ENCODE data around the gene FAM124A. TPM values are rescaled to one million over a fixed set of nuclear protein-coding genes. Genes with fewer than 3 reads are reported as not detected.

The FAM124A gene
- total and polyA plus RNA-seq, 2 experiments from 2014 or later, result 37.7 to 109 TPM

GRCh38 chr13:51229731-51230130 lies 7.5 kb downstream of the FAM124A start:
- Histone ChIP-seq H3K36me3 (ENCODE audit: insufficient read depth) (peaks cover 25% of the 10 kb centered on the region), H2AFZ (no peak overlapping the region), H3K4me1 (ENCODE audit: insufficient read depth) (peaks cover 65% of the 10 kb centered on the region), H3K27ac (ENCODE audit: low read depth) (no peak overlapping the region), H3F3A (replicated peaks; ENCODE audit: low read depth) (peaks cover 7% of the 10 kb centered on the region), H3K4me3 (0 out of 2 replicates have a peak overlapping the region, but pooled peaks have one; percentile 1), H3K27me3 (ENCODE audit: insufficient read depth) (no peaks in the 10 kb centered on the region), H4K20me1 (replicated peaks; ENCODE audit: insufficient read depth) (peaks cover 43% of the 10 kb centered on the region), H3K79me2 (replicated peaks; ENCODE audit: insufficient read depth) (peaks cover 96% of the 10 kb centered on the region), H3K9me2 (ENCODE audit: insufficient read depth) (no peaks in the 10 kb centered on the region), H3K4me2 (peak overlapping the region; percentile 18; the same call in 1 of the 2 replicates)
- Mint-ChIP-seq H3K27me3 (ENCODE audit: insufficient read depth, low read depth, poor library complexity) (peaks cover 2% of the 10 kb centered on the region), H3K27ac (no peak overlapping the region; the same call in 1 of the 2 replicates), H3K36me3 (ENCODE audit: low read depth) (peaks cover 59% of the 10 kb centered on the region), H3K9me3 (no peaks in the 10 kb centered on the region), H3K4me3 (peak overlapping the region; percentile 20; the same call in 1 of the 3 replicates), H3K4me1 (peaks cover 77% of the 10 kb centered on the region)
- ATAC-seq, result peak; percentile 70
- DNase-seq (ENCODE audit: low spot score), result no peak
- TF ChIP-seq NANOG (IDR thresholded peaks at IDR 0.05; ENCODE audit: borderline replicate concordance) (no peak), CTCF (conservative IDR thresholded peaks at IDR 0.05; ENCODE audit: low read depth in 2 of 2) (no peak), ZNF114 (CRISPR knock-in tag; IDR thresholded peaks at IDR 0.05) (no peak), REST (IDR thresholded peaks at IDR 0.05; ENCODE audit: unreplicated experiment) (no peak)

- Histone ChIP-seq H3K4me2 (peak overlapping the region; percentile 10; the same call in 1 of the 2 replicates), H3F3A (replicated peaks; ENCODE audit: low read depth) (no peaks in the 10 kb centered on the region), H4K20me1 (replicated peaks; ENCODE audit: insufficient read depth) (peaks cover 43% of the 10 kb centered on the region), H3K79me2 (replicated peaks; ENCODE audit: insufficient read depth) (peaks cover 96% of the 10 kb centered on the region), H3K9me2 (ENCODE audit: insufficient read depth) (no peaks in the 10 kb centered on the region), H3K4me1 (ENCODE audit: insufficient read depth) (peaks cover 63% of the 10 kb centered on the region), H3K27ac (ENCODE audit: low read depth) (peak overlapping the region; percentile 80), H2AFZ (no peak overlapping the region), H3K27me3 (ENCODE audit: insufficient read depth) (no peaks in the 10 kb centered on the region), H3K36me3 (ENCODE audit: insufficient read depth) (peaks cover 29% of the 10 kb centered on the region), H3K4me3 (no peak overlapping the region)
- ATAC-seq (peak; percentile 36), DNase-seq (ENCODE audit: low spot score) (peak; percentile 46)
- H3K4me1 Mint-ChIP-seq, result peaks cover 76% of the 10 kb centered on the region
- peak overlapping the region; percentile 67; the same call in 1 of the 2 replicates for H3K27ac Mint-ChIP-seq
- peaks cover 53% of the 10 kb centered on the region for H3K36me3 Mint-ChIP-seq (ENCODE audit: low read depth)
- no peaks in the 10 kb centered on the region for H3K9me3 Mint-ChIP-seq
- H3K27me3 Mint-ChIP-seq (ENCODE audit: insufficient read depth, low read depth, poor library complexity), result peaks cover 2% of the 10 kb centered on the region
- H3K4me3 Mint-ChIP-seq, result no peak overlapping the region
- TF ChIP-seq POLR2AphosphoS5 (IDR thresholded peaks at IDR 0.05; ENCODE audit: low read depth) (no peak), JUNB (IDR thresholded peaks at IDR 0.05; ENCODE audit: unreplicated experiment) (no peak), ZNF114 (CRISPR knock-in tag; IDR thresholded peaks at IDR 0.05) (no peak), REST (IDR thresholded peaks at IDR 0.05; ENCODE audit: unreplicated experiment) (no peak)
Observed at GRCh38 chr13:51230477-51231105, 8.4 kb downstream of the FAM124A start.
